Effector CD8-positive, alpha-beta T cell (primary cell): ENCODE results near the gene INSYN1.
"Not testable (repeated sequence)": the region's sequence is repeated elsewhere in the genome, so short reads cannot be mapped to it uniquely, and the experiment has no call there.

Experiments used
- DNase-seq: peaks from one replicate; lab custom pipeline; 2025; lab: John Stamatoyannopoulos, UW

INSYN1 gene

GRCh38 chr15:73714695-73715301, 38.4 kb downstream of the INSYN1 start:
- no peak for DNase-seq

- no peak for DNase-seq
Observed at GRCh38 chr15:73712107-73712506, 41.0 kb downstream of the INSYN1 start.

- DNase-seq: no peak
Observed at GRCh38 chr15:73711526-73711925, 41.6 kb downstream of the INSYN1 start.

DNA sequence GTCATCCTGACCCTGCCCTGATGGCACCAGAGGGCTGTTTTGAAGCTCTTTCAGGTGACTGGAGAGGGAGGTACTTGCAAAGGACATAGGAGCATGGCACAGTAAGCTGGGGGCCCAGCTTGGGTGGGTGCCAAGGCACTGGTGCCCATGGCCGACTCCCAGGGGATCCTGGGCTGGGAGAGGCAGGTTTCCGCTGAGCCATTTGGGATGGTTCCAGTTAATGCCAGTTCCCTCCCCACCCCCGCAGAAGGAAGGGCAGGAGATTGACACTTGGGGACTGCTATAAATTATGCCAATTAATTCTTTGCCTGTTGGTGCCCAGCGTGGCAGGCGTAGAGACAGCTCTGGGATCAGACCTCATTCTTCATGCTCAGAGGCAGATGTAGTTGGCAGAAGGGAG, 42.8 kb downstream of the INSYN1 start:
- no peak for DNase-seq

GRCh38 chr15:73709686-73710085, 43.5 kb downstream of the INSYN1 start:
- DNase-seq: no peak

GRCh38 chr15:73709241-73709640, 43.9 kb downstream of the INSYN1 start:
- no peak for DNase-seq

DNA sequence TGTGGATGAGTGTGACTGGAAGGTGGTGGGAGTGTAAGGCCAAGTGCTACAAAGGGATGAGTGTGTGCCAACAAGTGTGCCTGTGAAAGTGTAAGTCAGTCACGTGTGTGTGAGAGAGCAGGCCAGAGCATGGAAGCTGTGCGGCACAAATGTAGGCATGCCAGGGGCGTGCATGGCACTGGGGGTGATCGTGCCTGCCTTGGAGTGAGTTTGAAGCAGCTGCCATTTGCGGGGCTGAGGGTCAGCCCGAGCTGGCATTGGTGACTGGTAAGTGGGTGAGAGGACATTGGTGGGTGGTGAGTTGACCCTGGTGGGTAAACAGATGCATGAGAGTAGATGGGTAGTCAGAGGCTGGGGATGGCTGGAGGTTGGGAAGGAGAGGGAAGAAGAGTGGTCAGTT, 44.5 kb downstream of the INSYN1 start:
- no peak for DNase-seq

DNA sequence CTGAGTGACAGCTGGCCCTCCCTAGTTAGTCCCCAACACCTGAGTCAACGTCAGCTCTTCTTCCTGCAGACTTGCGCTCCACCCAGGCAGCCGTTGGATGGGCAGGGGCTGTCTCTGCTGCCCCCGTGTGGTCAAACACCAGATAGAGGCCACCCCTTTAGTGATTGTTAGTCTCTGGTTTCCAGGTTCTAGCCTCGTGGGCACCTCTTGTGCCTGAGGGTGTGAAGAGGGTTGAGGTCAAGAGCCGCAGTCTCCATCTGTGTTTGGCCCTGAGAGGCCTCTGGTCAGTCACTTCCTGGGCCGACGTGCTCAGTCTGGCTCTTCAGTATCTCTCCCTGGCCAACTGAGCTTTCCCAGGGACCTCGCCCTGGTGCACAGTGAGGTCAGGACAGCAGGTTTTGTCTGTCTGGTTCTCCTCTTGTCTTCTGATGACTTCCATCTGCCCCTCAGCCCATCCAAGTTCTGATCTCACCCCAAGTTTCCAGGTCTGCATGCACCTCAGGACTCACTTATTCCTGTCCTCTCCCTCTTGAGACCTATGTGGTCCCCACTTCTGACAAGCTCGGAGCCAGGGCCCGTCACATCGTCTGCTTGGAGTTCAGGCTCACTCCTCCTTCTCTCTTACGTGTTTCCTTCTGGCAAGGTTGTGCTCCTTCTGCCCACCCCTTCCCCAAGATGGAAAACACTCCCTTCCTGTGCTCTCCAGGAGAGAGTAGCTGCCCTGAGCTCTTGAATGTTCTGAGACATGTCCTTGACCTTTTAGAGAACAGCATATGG, 48.1 kb downstream of the INSYN1 start:
- peak; percentile 19 for DNase-seq

DNA sequence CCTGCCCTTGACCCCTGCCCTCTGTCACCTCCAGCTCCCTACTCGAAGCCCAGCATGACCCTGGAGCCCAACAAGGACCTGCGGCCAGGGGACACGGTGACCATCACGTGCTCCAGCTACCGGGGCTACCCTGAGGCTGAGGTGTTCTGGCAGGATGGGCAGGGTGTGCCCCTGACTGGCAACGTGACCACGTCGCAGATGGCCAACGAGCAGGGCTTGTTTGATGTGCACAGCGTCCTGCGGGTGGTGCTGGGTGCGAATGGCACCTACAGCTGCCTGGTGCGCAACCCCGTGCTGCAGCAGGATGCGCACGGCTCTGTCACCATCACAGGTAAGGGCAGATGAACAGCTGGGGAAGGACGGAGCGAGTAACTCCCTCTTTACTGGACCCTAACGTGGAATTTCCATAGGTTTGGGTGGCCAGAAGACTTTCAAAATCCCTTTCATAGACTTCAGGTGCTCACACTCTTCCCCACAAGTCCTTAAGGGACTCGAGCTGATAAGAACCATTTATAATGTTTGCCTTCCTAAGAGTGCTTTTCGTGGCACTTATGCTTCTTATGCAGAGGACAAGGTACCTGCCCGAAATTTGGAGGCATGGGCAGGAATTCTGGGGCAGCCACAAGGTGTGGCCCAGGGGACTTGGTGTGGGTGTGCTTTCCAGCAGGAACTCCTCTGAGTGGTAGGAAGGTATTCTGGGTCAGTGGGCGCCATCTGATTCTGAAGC, 48.8 kb downstream of the INSYN1 start:
- not testable (repeated sequence) for DNase-seq

GRCh38 chr15:73703601-73704000, 49.5 kb downstream of the INSYN1 start:
- not testable (repeated sequence) for DNase-seq

DNA sequence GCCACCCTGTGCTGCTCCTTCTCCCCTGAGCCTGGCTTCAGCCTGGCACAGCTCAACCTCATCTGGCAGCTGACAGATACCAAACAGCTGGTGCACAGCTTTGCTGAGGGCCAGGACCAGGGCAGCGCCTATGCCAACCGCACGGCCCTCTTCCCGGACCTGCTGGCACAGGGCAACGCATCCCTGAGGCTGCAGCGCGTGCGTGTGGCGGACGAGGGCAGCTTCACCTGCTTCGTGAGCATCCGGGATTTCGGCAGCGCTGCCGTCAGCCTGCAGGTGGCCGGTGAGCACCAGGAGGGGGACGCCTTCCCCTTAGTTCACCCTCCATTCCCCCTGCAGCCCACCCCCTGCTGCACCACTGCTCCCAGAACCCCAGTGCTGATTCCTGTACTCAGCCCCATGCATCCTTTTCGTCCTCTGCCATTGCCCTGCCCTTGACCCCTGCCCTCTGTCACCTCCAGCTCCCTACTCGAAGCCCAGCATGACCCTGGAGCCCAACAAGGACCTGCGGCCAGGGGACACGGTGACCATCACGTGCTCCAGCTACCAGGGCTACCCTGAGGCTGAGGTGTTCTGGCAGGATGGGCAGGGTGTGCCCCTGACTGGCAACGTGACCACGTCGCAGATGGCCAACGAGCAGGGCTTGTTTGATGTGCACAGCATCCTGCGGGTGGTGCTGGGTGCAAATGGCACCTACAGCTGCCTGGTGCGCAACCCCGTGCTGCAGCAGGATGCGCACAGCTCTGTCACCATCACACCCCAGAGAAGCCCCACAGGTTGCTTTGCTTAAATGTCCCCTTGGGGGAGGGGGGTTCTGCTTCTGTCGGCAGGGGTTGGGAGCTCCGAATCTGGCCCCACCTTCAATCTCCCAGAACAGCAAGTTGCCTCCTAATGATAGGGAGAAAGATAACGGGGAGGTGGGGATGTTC, 50.6 kb downstream of the INSYN1 start:
- DNase-seq: not testable (repeated sequence)

DNA sequence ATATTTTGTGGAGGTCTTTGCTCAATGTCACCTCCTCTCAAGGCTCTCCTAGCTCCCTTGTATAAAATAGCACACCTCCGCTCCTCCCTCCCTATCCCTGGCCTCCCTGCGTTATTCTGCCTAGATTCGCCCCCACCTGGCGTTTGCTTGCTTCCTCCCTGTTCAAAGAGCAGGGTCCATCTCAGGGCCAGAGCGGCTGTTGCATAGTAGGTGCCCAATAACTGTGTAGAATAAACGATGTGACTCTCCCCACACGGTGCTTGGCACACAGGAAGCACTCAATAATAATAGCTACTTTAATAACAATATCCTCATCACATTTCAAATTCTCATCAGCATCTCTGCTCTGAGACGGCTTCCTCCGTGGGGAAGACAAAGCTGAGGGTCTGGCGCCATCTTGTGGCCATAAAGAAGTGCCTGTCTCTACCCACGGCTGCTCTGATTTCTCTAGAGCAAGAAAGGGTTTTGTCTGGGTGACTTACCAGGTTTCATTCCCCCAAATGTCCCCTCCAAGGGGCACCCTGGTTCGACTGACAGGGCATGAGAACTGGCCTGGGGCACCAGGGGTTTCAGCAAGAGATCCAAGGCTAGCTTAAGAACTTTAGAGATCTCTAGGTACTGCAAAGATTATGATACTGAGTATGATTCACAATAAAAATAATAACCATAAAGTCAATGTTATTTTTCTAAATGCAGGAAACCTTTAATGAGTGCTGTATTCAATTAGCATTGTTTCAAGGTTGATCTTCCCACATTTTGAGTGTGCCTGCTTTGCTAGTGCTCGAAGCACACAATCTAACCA, 52.9 kb downstream of the INSYN1 start:
- peak; percentile 51 for DNase-seq

DNA sequence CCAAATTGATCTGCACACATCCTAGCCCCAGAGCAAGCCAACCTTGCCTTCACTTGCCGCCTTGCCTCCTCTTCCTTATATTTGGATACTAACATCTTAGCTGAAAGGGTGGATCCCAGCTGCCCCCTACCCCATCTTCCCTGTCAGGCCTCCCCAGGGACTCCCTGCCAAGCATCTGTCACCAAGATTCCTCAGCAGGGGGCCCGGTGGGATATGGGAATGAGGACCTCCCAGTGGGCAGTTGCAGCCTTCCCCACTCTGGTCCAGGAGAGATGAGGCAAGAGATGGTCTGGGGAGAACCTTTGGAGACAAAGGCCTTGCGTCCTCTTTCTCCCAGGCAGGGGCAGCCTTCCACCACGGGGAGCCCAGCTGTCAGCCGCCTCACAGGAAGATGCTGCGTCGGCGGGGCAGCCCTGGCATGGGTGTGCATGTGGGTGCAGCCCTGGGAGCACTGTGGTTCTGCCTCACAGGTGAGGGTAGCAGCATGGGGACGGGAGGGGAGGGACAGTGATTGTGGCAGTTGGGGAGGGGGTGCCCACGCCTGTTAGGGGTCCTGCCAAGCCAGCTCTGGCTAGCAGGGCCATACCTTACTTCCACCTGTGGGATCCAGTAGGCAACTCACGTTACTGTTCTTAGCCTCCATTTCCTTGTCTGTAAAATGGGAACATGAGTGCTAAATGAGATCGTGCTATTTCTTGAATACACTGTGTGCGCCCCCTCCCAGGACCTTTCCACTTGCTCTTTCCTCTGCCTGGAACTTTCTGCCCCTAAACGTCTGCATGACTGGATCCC, 53.7 kb downstream of the INSYN1 start:
- no peak for DNase-seq

- peak; percentile 25 for DNase-seq
Observed at GRCh38 chr15:73697033-73697467, 56.1 kb downstream of the INSYN1 start.

GRCh38 chr15:73696641-73697001, 56.5 kb downstream of the INSYN1 start:
- no peak for DNase-seq

GRCh38 chr15:73695773-73696640, 57.1 kb downstream of the INSYN1 start:
- no peak for DNase-seq

DNA sequence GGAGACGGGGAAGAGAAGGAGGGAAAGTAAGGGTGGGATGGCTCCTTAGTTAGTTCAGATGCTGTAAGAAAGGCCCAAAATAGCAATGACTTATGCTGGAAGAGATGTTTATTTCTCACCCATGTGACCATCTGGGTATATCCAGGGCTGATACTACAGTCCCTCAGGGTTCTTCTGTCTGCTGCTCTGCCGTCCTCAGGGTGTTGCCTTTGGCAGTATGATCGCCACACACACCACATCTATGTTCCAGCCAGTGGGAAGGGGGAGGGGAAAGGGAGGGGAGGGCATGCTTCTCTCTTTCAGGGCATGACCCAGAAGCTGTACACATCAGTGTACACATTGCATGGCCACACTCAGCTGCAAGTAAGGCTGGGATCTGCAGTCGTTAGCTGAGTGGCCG, 58.7 kb downstream of the INSYN1 start:
- no peak for DNase-seq

- no peak for DNase-seq
Observed at GRCh38 chr15:73691396-73691795, 61.8 kb downstream of the INSYN1 start.

DNA sequence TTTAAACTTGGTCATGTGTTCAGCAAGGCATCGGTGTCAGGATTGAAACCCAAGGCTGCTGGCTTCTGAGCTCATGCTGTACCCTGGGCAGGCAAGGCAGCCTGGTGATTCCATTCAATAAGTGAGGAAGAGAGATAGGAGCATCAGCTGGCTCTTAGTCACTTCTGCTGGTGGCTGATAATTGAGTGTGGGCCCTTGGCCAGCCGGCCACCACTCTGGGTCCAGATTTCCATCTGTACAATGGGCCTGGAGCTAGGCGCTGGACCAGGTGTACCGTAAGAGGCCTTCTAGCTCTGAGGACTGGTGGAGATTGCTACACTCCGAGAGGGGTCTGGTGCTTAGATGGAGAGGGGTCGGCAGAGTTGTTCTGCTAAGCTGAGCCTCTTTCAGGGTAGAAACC, 64.7 kb downstream of the INSYN1 start:
- no peak for DNase-seq
